HG03045 (cell line): ENCODE data around the gene KIAA1614.

Experiments used
- ATAC-seq: cut with Tn5 transposase; IDR thresholded peaks from one replicate; pipeline ENCODE4 v1.9.1; 2021; ENCODE audit warnings: mild to moderate bottlenecking, moderate library complexity; ENCODE audit not compliant: unreplicated experiment

KIAA1614 gene

GRCh38 chr1:180939073-180939710 lies 26.5 kb downstream of the KIAA1614 start:
- ATAC-seq = no peak

DNA sequence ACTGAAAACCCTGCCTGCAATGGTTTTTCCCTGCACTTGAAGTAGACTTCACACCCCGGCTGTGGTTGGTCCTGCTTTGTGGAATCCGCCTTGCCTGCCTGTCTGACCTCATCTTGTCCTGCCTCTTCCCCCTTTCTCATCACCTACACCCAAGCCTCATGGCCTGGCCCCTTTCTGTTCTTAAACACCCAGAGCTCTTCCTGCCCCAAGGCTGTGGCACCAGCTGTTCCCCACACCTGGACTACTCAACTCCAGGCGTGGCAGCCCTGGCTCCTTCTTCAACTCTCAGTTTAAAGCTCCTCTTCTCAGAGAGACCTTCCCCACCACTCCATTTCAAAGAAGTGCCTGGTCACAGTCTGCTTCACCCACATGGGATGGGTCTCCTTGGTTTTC lies 27.0 kb downstream of the KIAA1614 start:
- no peak for ATAC-seq

DNA sequence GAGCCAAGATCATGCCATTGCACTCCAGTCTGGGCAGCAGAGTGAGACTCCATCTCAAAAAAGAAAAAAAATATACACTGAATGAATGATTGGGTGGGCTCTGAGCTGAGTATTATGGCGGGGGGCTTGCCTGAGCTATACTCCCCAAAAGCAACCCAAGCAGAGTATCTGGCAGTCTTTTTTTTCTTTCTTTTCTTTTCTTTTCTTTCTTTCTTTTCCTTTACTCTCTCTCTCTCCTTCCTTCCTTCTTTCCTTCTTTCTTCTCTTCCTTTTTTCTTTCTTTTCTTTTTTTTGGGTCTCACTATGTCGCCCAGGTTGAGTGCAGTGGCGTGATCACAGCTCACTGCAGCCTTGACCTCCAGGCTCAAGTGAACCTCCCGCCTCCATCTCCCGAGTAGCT lies 27.7 kb downstream of the KIAA1614 start:
- no peak for ATAC-seq

DNA sequence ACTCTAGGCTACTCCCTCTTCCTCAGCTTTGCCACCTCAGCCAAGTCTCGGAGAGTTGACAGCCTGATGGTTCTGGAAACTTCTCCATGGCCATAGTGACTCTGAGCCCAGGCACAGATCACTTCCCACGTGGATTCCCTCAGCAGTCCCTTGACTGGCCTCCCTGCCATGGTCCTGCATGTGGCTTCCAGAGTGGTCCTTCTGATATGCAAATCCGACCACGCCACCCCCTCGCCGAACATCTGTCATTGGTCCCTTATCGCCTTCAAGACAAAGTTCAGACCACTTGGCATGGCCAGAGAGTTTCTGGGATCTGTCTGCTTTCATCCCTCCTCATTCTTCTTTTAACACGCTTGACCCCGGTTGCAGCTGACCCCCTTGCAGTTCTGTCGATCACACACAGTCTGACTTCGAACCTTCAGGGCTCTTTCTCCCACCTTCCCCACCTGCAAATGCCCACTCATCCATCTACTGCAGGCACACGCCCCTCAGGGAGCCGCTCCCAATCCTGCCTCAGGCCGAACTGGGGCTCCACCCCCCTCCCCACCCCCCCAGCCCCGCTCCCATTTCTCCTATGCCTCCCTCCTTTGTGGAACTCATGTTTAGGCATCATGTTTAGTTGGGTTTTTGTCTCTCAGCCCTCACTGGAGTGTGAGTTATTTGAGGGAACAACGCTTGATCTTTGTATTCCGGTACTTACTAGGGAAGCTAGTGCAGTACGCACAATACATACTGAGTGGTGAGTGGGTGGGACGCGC lies 29.0 kb downstream of the KIAA1614 start:
- no peak for ATAC-seq

GRCh38 chr1:180945151-180945550 lies 32.5 kb downstream of the KIAA1614 start:
- no peak for ATAC-seq

DNA sequence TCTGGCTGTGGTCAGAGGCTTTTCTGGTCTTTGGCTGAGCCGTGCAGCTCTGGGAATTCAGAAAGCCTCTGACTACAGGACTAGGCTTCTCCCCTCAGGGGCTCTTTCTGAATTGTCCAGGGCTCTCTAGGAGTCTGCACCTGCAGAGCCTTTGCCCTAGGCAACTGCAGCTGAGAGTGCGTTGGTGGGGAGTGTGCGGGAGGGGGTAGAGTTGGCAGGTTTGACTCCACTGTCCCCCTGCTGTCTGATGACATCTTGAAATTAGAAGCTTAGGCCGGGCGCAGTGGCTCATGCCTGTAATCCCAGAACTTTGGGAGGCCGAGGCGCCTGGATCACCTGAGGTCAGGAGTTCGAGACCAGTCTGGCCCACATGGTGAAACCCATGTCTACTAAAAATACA lies 32.9 kb downstream of the KIAA1614 start:
- no peak for ATAC-seq

DNA sequence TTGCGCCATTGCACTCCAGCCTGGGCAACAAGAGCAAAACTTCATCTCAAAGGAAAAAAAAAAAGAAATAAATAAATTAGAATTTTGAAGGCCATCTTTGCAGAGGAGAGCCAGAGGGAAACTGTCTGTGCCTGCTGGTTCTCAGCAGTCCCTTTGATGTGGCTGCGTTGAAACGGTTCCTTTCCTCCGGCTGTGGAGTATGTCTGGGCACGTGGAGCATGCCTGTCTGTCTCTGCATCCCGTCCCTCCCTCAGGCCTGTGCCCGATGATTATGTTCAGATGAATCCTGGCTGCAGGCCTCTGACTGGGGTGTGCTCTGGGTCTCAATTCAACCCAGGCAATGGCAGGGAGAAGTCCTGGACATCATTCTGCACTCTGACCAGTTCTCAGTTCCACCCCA lies 33.4 kb downstream of the KIAA1614 start:
- no peak for ATAC-seq

- no peak for ATAC-seq
These were observed 34.1 kb downstream of the KIAA1614 start for GRCh38 chr1:180946541-180947498.

GRCh38 chr1:180947499-180947885 lies 34.8 kb downstream of the KIAA1614 start:
- ATAC-seq = no peak

- no peak for ATAC-seq
These were observed 35.4 kb downstream of the KIAA1614 start for GRCh38 chr1:180947901-180948640.

GRCh38 chr1:180948641-180949615 lies 36.2 kb downstream of the KIAA1614 start:
- no peak for ATAC-seq

GRCh38 chr1:180949616-180950000 lies 36.9 kb downstream of the KIAA1614 start:
- ATAC-seq = no peak

GRCh38 chr1:180950321-180950720 lies 37.6 kb downstream of the KIAA1614 start:
- ATAC-seq = no peak

- ATAC-seq = no peak
These were observed 38.6 kb downstream of the KIAA1614 start for GRCh38 chr1:180951186-180951745.

DNA sequence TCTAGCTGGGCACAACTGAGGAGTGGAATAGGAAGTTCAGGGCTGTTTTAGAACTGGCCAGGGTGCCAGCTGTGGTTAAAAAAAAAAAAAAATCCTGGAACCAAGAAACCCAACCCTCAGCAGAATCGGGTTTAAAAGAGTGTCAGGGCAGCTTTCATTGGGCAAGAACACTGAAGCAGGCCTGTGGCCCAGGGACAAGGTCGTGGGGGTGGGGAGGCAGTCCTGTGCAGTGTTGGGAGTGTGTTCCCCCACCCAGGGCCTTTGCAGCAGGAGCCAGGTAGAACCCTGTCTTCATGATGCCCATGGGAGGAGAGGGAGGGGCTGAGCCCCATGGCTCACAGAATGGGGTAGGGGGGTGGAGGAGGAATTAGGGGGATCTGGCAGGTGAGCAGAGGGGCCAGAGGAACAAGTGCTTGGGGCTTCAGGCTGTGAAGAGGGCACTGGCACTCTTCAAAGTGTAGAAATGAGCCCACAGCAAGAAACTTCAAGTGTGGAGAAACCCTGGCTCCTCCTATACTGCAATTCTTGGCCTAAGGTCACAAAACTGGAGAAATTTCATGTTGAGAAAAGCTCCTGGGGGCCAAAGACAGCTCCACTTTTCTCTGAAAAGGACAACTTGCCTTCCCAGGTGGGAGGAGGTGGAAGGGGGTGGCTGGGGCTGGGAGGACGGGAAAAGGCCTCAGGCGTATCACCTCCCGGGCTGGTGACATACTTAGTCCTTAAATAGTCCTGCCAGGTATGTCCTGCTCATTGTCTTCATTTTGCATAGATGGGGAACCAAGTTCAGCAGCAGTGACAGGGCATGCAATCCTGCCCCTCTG lies 39.3 kb downstream of the KIAA1614 start:
- ATAC-seq = no peak

DNA sequence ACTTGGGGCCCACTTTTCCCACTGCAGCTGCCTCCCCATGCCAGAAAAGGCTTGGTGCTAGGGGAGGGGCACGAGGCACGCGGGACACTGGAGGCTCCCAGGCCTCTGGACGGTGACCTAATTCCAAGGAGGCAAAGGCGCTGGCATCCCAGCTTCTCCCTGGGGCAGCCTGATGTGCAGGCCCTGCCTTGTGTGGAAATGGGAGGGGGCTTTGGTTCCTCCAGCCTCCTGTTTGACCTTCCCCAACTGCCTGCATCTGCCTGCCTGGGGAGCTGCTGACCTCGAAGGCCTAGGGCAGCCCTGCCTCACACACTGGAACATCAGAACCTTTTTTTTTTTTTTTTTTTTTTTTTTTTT lies 39.9 kb downstream of the KIAA1614 start:
- no peak for ATAC-seq

DNA sequence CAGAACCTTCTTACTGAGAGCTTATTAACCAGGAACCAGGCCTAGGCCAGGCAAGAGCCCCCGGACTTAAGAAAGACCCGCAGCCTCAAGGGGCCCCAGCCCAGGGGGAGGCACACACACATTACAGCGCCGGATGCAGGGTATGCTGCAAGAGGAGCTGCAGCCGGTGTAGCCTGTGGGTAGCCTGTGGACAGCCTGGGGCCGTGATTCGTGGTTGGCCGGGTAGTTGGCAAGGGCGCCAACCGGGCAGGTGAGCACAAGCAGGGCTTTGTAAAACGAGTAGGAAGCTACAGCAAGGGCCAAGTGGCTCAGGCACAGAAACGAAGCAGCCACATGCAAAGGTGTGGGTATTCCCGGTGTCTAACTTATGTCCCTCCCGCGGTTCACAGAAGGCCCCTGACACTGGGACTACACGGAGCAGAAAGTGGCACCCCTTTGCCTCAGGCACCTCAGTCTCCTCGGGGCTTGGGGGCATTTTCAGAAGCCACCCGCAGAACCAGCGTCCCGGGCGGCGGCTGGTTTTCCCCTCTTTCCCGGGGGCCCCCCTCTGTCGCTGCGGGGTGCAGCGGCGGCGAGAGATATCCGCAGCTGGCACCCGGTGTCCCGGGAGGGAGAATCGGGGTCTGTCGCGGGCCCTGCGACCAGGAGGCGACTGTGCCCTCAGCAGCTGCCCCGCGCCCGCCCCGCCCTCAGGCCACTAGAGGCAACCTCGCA lies 40.8 kb downstream of the KIAA1614 start:
- peak; percentile 43 for ATAC-seq
